Hindlimb muscle (tissue), 1 donor: ENCODE results near the gene MSI2. TPM values are rescaled to one million over a fixed set of nuclear protein-coding genes. Genes with fewer than 3 reads are reported as not detected.

Source experiments
- DNase-seq: peaks from one replicate; pipeline ENCODE4 v3.0.0-alpha.2; 2013
- polyA plus RNA-seq: library from polyadenylated mRNA; unstranded; fragments of 120-200 nt; gene quantifications from one replicate; pipeline ENCODE4 v1.2.1, GENCODE V29; 2013; ENCODE audit not compliant: insufficient read length

MSI2 gene
- polyA plus RNA-seq, 1 donor, result 33.6 TPM

DNA sequence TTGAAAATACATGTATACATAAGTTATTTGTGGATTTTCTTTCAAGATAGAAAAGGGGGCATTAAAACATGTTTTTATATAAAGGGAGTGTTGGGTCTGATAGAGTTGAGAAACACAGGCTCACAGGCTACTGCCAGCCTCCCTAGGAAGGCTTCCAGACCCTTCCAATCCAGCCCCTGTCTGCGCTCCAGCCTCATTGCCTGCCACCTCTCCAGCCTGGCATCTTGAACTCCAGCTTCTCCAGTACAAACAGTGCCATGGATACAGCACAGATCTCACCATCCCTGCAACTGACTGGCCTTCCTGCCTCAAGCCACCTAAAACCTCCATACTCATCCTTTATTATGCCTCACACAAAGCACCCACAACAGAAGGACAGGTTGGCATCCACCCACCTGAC, 448.1 kb downstream of the MSI2 start:
- no peak for DNase-seq

DNA sequence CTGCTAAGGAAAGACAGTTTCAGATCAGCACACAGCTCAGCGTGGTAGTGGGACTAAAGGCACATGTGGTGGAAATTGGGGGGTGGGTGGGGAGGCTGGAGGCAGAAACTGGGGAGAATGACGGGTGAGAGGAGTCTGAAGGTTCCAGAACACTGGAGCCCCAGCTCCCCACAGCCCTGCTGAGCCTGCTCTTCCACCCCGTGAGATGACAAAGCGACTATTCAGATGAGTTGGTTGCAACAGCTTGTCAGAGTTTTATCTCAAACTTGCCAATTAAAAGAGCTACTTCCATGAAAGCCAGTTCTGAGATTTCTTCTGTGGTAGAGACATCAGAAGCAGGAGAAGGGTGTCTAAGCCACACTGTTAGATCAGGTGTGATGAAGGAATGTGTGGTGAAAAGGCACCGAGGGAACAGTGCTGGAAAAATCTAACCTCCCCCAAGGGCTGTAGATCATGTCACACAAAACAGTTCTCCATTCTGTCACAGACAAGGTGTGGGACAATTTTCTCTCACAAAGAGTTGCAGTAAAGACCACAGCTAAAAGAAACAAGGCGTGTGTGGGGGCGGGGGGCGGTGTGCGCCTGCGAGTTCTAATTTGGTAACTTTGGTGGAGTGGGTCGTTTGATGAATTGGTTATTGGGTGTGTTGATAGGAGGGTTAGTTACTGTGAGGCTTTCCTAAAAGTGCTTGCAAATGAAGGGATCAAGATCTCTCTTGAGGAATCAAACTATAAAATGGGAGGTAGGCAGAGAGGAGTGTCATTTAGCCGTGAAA, 449.8 kb downstream of the MSI2 start:
- no peak for DNase-seq

DNA sequence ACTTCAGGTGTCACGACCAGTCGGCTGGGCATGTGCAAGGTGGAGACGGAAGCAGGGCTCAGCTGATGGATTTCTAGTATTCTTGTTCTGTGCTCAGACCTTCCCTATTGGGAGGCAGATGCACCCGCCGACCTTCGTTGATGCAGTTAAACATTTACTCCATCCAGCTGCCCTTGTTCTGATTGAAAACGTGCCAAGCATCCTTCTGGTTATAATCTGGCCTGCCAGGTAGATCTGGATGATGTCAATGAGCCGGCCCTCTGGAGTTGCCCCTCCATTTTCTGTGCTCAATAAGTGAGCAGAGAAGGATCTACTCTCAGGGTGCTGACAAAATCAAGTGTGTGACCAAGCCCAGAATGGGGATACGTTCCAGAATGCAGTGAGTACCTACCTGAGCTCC, 450.4 kb downstream of the MSI2 start:
- DNase-seq, result no peak

DNA sequence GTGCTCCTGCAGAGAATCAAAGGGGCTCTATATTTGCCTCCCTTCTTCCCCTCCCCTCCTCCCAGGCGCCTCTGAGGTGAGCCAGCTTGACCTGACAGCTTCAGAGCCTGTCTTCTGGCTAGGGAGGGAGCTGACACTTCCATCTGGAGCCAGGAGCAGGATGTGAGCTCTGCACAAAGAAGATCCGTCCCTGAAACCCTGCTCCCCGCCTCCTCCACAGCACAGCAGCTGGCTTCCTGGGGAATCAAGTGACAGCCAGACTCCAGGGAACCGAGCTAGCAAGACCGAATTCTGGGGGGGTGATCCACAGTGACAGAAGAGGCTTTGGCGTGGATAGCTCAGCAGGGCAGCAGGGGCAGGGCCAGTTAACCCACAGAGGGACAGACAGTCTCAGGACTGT, 451.6 kb downstream of the MSI2 start:
- DNase-seq, result peak; percentile 22

DNA sequence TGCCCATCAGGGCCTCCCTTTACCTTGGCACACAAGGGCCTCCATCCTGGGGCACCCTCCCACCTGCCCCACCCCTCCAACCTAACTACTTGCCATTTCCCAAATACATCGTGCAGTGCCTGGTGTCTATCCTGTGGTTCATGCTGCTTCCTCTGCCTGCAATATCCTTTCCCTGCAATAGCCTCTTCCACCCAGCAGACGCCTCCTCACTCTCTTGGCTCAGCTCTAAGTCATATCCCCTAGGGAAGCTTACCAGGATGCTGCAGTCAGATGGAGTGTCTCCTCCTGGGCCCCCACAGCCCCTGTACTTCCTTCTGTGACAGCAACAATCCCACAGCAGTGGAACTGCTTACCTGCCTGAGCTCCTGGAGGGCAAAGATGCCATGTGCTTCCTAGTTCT, 452.1 kb downstream of the MSI2 start:
- no peak for DNase-seq

DNA sequence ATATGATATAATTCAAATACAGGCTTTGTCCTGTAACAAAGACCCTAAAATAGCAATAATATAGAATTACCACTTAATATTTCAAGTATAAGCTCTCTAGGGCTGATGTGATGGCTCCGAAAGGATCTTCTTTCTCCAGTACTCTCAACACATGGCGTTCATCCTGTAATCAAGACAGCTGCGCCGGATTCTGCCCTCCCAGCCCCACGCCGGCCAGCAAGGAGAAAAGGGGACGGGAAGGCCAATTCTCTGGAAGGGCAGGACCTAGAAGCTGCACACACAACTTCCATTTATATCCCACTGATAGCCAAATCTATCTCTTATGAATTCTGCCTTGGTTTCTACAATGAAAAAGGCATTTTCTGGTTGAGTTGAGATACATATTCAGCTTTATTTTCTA, 456.8 kb downstream of the MSI2 start:
- no peak for DNase-seq

DNA sequence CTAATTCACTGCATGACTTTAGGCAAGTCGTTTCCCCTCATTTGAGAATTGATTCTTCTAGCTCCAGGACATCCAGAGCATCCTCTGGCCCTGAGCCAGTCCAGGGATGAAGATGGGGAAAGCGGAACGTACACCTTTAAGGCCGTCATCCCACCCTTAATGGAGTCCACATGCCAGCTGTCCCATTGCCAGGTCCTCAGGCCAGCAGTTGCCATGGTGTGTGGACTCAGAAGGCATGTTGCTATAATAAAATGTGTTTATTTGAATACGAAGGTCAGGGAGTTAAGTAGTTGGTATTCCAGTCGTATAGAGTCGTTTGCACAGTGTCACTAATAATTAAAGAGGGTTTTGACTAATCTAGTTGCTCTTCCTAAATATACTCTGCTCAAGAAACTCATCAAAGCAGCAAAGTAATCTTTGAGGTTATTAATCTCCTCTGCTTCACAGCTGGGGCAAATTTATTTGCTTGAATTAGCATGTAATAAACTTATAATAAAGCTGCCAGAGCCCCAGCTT, 458.4 kb downstream of the MSI2 start:
- DNase-seq, result no peak

DNA sequence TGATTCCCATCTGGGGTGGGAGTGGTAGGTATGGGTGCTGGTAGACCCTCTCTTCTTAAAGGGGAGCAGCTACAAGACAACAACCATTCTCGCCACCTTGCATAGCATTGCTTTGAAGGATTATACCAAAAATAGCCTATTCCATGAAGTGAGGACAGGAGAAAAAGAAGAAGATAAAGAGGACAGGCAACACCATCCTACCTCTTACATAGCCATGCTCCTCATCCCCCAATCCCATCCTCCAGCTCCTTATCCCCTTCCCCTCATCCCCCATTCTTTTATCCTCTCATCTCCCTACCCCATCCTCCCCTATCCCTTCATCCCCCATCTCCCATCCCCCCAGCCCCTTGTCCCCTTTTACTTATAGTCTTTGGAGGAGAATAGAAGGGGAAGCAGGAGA, 459.7 kb downstream of the MSI2 start:
- DNase-seq, result no peak

DNA sequence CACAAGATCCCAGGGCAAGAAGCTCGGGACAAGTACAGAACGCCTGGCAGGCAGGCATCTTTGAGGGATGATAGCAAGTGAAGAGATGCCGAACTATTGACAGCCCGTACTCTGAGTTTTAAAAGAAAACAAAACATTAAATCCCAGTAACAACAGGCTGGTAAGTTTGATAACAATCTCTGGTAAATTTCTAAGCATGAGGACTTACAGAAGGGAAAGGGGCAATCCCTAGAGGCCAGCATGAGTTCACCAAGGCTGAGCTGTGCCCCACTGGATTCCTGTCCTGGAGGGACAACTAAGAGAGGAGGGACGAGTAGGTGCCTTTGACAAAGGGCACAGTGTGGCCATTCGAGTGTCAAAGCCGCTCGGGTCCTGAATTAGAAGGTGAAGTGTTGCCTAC, 462.6 kb downstream of the MSI2 start:
- no peak for DNase-seq

DNA sequence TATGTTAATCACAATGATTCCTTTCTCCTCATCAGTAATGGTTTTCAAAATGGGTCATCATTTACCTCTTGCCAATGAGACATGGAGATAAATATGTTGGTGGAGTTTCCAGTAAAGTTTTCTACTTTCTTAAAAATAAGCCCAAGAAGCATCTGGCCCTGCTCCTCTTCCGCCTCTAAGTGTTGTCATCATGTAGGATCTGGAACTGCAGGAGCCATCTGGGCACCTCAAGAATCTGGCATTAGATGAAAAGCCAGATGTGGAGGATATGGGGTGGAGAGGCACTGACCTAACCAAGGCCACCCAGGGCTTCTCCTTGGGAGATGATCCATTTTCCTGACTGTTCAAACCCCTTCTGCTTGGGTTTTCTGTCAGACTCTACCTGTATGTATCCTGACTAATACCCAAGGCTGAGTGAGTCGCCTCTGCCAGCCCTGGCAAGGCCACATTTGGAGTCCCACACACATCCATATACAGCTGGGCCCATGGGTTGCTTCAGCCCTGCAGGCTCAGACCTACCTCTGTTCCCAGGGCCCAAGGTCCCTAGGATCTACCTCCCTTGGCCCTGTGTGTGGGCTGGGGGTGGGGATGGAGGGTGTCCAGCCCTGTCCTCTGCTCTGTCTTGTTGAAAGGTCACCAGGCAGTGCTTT, 464.2 kb downstream of the MSI2 start:
- no peak for DNase-seq

DNA sequence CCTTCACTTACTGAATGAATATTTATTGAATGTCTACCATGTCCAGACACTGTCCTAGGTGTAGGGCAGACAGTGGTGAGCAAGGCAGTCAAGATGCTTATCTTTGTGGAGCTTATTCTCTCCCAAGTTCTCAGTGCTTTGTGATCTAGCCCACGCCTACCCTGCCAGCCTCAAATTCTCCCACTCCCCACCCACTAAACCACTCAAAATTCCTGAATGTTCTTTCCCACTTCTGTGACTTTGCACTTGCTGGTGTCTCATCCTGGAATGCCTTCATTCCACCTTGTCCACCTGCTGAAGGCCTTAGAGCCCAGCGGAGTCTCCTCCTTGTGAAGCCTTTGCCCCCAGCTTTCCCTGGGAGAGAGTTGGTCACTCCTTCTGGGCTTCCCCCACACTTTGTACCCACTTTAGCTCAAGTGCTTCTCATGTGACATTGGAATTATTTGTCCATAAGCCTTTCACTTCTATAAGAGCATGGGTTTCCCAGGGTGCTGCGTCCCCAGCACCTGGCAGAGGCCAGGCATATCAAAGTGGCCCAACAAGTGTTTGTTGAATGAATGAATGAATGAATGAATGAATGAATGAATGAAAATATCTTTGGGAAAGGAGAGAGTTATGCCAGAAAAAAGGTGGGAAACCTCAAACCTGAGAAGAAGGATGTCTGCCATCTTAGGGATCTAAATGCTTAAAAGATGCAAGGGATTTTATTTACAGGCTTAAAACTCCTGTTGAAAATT, 465.8 kb downstream of the MSI2 start:
- no peak for DNase-seq

DNA sequence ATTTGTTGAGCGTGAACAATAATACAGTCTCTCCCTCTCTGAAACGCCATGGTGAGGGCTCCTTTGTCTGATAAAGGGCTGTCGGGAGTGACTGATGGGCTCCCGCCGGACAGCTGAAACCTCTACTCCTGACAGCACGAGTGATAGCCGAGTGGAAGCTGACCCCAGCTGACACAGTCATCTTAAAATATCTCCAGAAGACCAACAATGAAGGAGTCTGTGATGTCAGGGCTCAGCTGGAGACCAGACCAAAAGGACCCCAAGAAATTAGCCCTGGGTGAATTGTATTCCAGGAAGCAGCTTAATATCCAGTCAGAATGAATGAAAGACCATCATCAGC, 466.4 kb downstream of the MSI2 start:
- DNase-seq, result no peak

DNA sequence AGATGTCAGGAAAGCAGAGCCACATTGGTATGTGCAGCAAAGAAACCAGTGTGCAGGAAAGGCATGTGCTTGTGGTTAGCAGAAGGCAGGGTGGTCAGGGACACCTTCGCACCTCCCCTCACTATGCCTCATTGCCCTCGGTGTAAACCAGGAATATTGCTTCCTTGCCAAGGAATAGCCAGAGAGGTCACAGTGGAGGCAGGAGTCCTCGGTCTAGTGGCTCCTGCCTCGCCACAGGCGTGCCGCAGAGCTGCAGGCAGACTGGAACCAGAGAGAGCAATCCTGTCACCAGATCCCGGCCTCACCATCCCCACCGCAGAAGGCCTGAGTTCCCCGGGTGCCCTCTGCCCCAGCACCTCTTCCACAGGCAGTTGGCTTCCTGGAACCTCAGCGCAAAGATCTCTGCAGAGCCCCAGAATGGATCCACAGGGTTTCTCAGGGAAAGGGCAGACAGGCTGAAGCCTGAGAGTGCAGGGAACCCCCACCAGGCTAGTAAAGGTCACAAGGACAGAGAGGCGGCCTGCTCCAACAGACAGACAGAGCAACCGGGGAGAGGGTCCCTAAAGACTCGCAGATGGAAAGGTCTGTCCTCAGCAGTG, 467.2 kb downstream of the MSI2 start:
- no peak for DNase-seq

DNA sequence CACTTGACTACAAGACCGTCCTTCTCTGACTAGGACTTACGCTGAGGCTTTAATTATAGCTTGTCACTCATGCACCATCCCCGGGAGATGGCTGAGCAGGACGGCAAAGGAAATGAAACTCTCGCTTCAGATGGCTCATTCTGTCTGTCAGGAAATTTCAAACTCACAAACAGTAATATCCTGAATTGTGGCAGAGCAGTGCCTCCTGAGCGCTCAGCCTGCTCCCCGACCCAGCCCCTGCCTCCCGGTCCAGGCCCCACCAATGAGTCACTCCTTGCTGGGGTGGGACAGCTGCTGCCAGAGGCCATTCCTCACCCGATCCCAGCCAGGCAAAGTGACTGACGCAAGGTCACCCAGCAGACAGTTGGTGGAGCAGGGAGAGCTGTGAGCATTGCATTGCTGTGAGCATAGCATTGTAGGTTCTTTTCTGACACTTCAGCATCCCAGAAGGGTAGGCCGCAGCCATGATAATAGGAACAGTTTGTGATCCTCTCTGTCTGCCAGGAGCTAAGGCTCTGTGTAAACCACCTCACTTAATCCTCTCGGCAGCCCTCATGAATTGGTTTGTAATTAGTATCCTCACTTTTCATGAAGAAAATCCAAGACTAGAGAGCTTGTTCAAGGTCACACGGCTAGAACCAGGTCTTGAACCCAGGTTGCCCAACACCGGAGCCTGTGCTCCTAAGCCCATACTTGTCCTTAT, 467.9 kb downstream of the MSI2 start:
- DNase-seq, result no peak

DNA sequence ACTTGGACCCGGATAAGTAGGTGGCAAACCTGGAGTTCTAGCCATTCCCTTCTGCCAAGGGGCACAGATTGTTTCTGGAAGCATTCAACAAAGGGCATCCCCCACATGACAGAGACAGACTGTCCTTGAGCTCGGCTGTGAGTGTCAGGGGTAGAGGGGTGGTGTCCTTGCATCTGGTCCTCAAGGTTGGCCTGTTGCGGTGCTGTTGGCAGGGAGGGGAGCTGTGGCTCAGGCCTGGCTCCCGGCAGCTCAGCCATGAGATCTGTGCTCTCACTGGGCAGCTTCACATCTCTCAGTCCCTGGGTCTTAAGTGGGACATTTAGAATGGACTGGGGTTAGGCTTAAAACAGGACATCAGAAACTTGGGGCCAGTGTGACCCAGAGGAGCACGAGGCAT, 468.4 kb downstream of the MSI2 start:
- no peak for DNase-seq

DNA sequence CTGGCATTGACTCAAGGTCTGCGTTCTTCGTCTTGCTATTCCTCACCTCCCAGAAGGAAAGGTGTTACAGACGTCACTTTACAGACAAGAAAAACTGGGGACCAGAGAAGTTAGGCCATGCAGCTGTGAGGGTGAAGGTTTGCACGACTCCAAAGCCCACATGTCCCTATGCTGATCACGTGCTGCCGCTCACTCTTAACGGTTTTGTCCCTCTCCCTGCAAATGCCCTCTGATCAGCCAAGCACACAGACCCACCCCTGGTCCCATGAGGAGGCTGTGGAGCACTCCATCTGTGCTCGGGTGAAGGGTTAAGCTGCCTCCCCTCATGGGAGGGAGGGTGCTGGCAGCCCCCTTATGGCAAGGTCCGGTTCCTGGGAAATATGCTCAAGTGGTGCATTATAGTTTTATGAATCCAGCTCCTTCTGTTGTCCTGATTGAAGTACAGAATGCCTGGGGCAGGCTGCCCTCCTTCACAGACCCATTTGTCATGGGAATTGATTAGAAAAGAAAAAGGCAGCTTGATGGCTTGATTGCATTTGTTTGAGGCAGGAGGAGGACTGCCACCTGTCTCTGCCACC, 470.0 kb downstream of the MSI2 start:
- no peak for DNase-seq

DNA sequence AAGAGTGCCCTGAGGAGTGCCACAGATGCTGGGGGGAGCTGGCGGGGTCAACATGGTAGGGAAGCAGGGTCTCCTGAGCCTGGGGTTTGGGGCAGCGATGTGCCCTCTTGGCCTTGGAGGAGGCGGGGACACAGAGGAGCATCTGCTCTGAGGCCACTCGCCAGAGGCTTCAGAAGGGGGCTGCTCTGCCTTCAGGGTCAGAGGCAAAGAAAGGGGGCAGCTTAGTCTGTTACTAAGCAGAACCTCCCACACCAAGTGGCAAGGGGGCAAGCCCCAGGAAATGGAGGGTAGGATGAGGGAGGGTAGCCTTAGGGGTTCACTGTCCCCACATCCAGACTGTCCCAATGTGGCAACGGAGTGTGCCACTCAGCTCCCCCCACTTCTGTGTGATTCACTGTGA, 470.5 kb downstream of the MSI2 start:
- no peak for DNase-seq

DNA sequence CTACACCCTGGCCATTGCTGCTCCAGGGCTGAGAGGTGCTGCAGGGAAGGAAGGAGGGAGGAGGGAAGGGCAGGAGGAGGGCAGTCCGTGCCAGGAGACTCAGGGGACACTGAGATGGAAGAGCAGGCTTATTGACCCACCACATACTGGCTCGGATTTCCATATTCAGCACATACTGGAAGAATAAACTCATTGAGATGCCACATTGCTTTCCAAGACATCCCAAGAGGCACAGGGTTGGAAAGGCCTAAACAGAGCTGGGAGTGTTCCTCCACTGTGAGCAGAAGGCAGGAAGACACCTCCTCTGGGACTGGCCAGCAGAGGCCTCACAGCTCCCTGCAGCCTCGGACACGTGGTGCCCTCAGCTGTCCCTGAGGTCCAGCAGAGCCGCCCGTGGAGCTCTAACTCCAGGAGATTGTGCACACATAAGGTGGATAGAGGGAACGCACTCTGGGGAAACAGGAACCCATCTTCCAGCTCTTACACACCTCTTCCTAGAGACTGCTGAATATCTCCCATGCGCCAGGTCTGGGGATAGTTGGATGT, 471.4 kb downstream of the MSI2 start:
- DNase-seq, result no peak

DNA sequence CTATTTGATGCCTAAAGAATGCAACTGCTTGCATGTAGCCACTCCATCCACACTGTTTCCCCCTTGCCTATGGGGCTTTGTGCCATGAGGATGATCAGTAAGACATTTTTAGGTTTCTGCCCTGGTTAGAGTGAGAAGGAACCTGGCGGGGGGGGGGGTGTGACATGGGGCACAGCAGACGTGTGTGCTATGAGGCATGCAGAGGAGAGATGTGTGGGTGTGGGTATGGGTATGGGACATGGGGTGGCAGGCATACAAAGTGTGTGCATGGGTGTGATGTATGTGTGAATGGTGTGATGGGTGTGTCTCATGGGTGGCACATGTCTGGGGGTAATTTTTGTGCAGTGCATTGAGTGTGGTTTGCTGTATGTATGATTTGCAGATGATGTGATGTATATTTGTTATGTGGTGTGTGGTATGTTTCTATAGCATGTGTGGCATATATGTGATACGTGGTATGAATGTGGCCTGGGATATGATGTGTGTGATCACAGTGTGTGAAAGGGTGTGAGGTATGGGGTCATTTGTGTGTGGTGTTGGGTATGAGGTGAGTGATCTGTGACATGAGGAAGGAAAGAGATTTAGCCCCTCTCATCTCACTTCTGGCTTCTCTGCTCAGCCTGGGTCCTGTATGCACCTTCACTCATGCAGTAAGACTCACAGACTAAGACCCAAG, 473.8 kb downstream of the MSI2 start:
- DNase-seq, result no peak

DNA sequence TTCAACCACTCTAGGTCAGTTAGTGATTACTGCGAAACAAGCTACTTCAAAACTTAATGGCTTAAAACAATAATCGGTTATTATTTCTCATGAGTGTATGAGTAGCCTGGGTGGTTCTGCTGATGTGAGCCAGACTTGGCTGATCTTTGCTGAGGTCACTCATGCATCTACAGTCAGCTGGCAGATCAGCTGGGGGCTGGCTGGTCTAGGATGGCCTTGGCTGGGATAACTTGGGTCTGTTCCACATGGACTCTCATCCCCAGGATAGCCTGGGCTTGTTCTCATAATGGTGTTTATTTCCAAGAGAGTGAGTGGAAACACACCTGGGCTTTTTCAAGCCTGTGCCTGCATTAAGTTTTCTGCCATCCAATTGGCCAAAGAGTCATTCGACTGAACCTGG, 475.7 kb downstream of the MSI2 start:
- DNase-seq, result no peak

DNA sequence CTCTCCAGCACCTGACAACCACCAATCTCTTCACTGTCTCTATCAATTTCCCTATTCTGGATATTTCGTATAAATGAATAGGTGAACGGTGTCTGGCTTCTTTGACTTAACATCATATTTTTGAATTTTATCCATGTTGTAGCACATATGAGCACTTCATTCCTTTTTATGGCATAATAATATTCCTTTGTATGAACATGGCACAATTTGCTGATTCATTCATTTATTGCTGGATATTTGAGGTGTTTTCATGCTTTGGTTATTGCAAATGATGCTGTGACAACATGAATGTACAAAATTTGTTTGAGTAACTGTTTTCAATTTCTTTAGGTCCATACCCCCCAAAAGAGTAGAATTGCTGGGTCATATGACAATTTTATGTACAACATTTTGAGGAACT, 476.8 kb downstream of the MSI2 start:
- no peak for DNase-seq
